OCI-LY1 (cell line): ENCODE results near the gene ARL3.

ENCODE experiments used
- H2AFZ ChIP-seq: fragments of 200-600 bp; sonication (generic), shearing (Covaris generic); 2 replicates; pipeline ENCODE4 v1.6.0; 2014; ENCODE audit warnings: antibody characterized with exemption, mild to moderate bottlenecking, low read length
- H3F3A ChIP-seq: fragments of 200-600 bp; sonication (generic), shearing (Covaris generic); 2 replicates; pipeline ENCODE4 v1.6.0; 2014; ENCODE audit warnings: mild to moderate bottlenecking, antibody characterized with exemption, low read length, moderate library complexity; ENCODE audit not compliant: insufficient read depth
- H3K27ac ChIP-seq: fragments of 200-600 bp; sonication (generic); 2 replicates; pipeline ENCODE4 v1.5.1; 2014; ENCODE audit warnings: low read length, mixed run types, mild to moderate bottlenecking, low read depth; ENCODE audit not compliant: poor library complexity, severe bottlenecking
- H3K27me3 ChIP-seq: fragments of 200-600 bp; sonication (generic); 2 replicates; pipeline ENCODE4 v1.6.0; 2014; ENCODE audit warnings: antibody characterized with exemption, mild to moderate bottlenecking, low read length, moderate library complexity; ENCODE audit not compliant: insufficient read depth
- H3K36me3 ChIP-seq: fragments of 200-600 bp; sonication (generic); 2 replicates; pipeline ENCODE4 v1.6.1; 2014; ENCODE audit warnings: mild to moderate bottlenecking, antibody characterized with exemption, low read length, moderate library complexity, mixed read lengths; ENCODE audit not compliant: insufficient read depth
- H3K4me1 ChIP-seq: fragments of 200-600 bp; sonication (generic); 2 replicates; pipeline ENCODE4 v1.5.1; 2014; ENCODE audit warnings: mild to moderate bottlenecking, low read length, moderate library complexity; ENCODE audit not compliant: insufficient read depth, severe bottlenecking
- H3K4me2 ChIP-seq: fragments of 200-600 bp; sonication (generic), shearing (Covaris generic); 2 replicates; pipeline ENCODE4 v1.6.1; 2014; ENCODE audit warnings: low read length
- H3K4me3 ChIP-seq: fragments of 200-600 bp; sonication (generic); 2 replicates; pipeline ENCODE4 v1.5.1; 2014; ENCODE audit warnings: low read length, low read depth, mild to moderate bottlenecking, mixed read lengths; ENCODE audit not compliant: poor library complexity, severe bottlenecking
- H3K79me2 ChIP-seq: fragments of 200-600 bp; shearing (Covaris generic); 2 replicates; pipeline ENCODE4 v1.6.1; 2016; ENCODE audit warnings: mixed run types, low read length, mixed read lengths; ENCODE audit not compliant: insufficient read depth
- H3K9ac ChIP-seq: fragments of 200-600 bp; sonication (generic), shearing (Covaris generic); 2 replicates; pipeline ENCODE4 v1.6.1; 2014; ENCODE audit warnings: mild to moderate bottlenecking, low read length, mixed read lengths
- H3K9me2 ChIP-seq: fragments of 200-600 bp; sonication (generic), shearing (Covaris generic); 2 replicates; pipeline ENCODE4 v1.6.1; 2014; ENCODE audit warnings: low read depth, mild to moderate bottlenecking, low read length, mixed read lengths
- H3K9me3 ChIP-seq: fragments of 200-600 bp; shearing (Covaris generic); 2 replicates; pipeline ENCODE4 v1.6.1; 2014; ENCODE audit warnings: low read length, mixed read lengths
- H4K20me1 ChIP-seq: fragments of 200-600 bp; sonication (generic), shearing (Covaris generic); 2 replicates; pipeline ENCODE4 v1.6.0; 2016; ENCODE audit warnings: mild to moderate bottlenecking, low read length; ENCODE audit not compliant: insufficient read depth
- EZH2 ChIP-seq: fragments of 200-600 bp; sonication (generic), shearing (Covaris generic); IDR thresholded peaks from 2 replicates; pipeline ENCODE4 v1.8.0; 2017; ENCODE audit warnings: borderline replicate concordance, mixed run types, mild to moderate bottlenecking, antibody characterized with exemption, low read length, moderate library complexity, mixed read lengths
- TF ChIP-seq, protein P1 (sequence below): fragments of 200-600 bp; sonication (generic), shearing (Covaris generic); IDR thresholded peaks from 2 replicates; pipeline ENCODE4 v1.5.1; 2017; ENCODE audit warnings: mild to moderate bottlenecking, antibody characterized with exemption, low read length, moderate library complexity, mixed read lengths

ARL3 gene

GRCh38 chr10:102691285-102692066 lies 22.7 kb downstream of the ARL3 start:
- Histone ChIP-seq H4K20me1 (no peaks in the 10 kb centered on the region), H3K9me3 (no peaks in the 10 kb centered on the region), H3K36me3 (0 out of 2 replicates have a peak, but pooled peaks cover under 1% of the 10 kb centered on the region)

DNA sequence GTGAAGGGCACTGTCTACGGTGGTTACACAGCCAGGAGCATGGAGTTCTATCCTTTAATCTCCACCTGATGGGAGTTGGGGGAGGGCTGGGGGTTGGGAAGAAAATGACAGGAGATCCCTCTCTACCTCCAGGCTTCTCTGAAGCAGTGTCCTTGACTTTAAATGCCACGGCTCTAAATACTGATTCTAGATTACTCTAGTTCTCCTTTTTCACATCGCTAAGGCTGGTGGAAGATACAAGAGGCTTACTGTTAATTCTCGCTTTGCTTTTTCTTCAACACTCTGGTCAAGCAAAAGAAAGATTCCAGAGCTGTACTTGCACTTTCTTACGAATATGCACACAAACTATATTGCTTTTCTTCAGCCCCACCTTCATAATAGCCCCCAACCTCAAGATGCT lies 30.5 kb downstream of the ARL3 start:
- Histone ChIP-seq H3K9me3 (no peaks in the 10 kb centered on the region), H3K4me2 (no peak overlapping the region), H3K9ac (no peak overlapping the region), H3K79me2 (no peaks in the 10 kb centered on the region), H3K9me2 (no peaks in the 10 kb centered on the region), H3F3A (no peaks in the 10 kb centered on the region), H3K4me3 (no peak overlapping the region), H2AFZ (no peak overlapping the region), H3K4me1 (peaks cover 10% of the 10 kb centered on the region), H3K36me3 (no peaks in the 10 kb centered on the region), H4K20me1 (no peaks in the 10 kb centered on the region), H3K27me3 (no peaks in the 10 kb centered on the region), H3K27ac (no peak overlapping the region)
- no peak for TF ChIP-seq EZH2

More at GRCh38 chr10:102691285-102692066, 22.7 kb downstream of the ARL3 start:
- Histone ChIP-seq H3K9ac (no peak overlapping the region), H3F3A (no peaks in the 10 kb centered on the region), H3K27ac (no peak overlapping the region), H3K79me2 (no peaks in the 10 kb centered on the region), H3K4me3 (no peak overlapping the region), H3K27me3 (no peaks in the 10 kb centered on the region), H3K4me2 (no peak overlapping the region), H2AFZ (no peak overlapping the region), H3K9me2 (no peaks in the 10 kb centered on the region), H3K4me1 (no peaks in the 10 kb centered on the region)
- TF ChIP-seq, protein P1, sequence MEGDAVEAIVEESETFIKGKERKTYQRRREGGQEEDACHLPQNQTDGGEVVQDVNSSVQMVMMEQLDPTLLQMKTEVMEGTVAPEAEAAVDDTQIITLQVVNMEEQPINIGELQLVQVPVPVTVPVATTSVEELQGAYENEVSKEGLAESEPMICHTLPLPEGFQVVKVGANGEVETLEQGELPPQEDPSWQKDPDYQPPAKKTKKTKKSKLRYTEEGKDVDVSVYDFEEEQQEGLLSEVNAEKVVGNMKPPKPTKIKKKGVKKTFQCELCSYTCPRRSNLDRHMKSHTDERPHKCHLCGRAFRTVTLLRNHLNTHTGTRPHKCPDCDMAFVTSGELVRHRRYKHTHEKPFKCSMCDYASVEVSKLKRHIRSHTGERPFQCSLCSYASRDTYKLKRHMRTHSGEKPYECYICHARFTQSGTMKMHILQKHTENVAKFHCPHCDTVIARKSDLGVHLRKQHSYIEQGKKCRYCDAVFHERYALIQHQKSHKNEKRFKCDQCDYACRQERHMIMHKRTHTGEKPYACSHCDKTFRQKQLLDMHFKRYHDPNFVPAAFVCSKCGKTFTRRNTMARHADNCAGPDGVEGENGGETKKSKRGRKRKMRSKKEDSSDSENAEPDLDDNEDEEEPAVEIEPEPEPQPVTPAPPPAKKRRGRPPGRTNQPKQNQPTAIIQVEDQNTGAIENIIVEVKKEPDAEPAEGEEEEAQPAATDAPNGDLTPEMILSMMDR = no peak
- no peak for TF ChIP-seq EZH2

GRCh38 chr10:102682981-102683380 lies 31.2 kb downstream of the ARL3 start:
- no peak overlapping the region for H3K4me3 ChIP-seq
- H3K9ac ChIP-seq = no peak overlapping the region
- no peaks in the 10 kb centered on the region for H3K9me3 ChIP-seq
- TF ChIP-seq, protein P1 = no peak
- H3F3A ChIP-seq = no peaks in the 10 kb centered on the region
- H3K9me2 ChIP-seq = no peaks in the 10 kb centered on the region
- no peaks in the 10 kb centered on the region for H3K79me2 ChIP-seq
- no peaks in the 10 kb centered on the region for H3K36me3 ChIP-seq
- peaks cover 15% of the 10 kb centered on the region for H3K4me1 ChIP-seq
- H3K27me3 ChIP-seq = no peaks in the 10 kb centered on the region
- H4K20me1 ChIP-seq = no peaks in the 10 kb centered on the region
- no peak overlapping the region for H2AFZ ChIP-seq
- H3K27ac ChIP-seq = no peak overlapping the region
- no peak overlapping the region for H3K4me2 ChIP-seq

GRCh38 chr10:102682416-102682815 lies 31.8 kb downstream of the ARL3 start:
- Histone ChIP-seq H3K4me2 (no peak overlapping the region), H3K27ac (no peak overlapping the region), H2AFZ (no peak overlapping the region), H3K36me3 (no peaks in the 10 kb centered on the region), H3K27me3 (no peaks in the 10 kb centered on the region), H3K9ac (no peak overlapping the region), H3F3A (no peaks in the 10 kb centered on the region), H4K20me1 (no peaks in the 10 kb centered on the region), H3K9me3 (no peaks in the 10 kb centered on the region), H3K9me2 (no peaks in the 10 kb centered on the region), H3K4me1 (peaks cover 19% of the 10 kb centered on the region), H3K4me3 (no peak overlapping the region), H3K79me2 (no peaks in the 10 kb centered on the region)
- no peak for TF ChIP-seq EZH2
- TF ChIP-seq, protein P1 = no peak; the same call in 1 of the 2 replicates
